ENCODE results near the gene SLC35A5. TPM values are rescaled to one million over a fixed set of nuclear protein-coding genes. Genes with fewer than 3 reads are reported as not detected.

SLC35A5 gene
- total RNA-seq, 1 donor from 2014 or later, result 30.5 TPM

DNA sequence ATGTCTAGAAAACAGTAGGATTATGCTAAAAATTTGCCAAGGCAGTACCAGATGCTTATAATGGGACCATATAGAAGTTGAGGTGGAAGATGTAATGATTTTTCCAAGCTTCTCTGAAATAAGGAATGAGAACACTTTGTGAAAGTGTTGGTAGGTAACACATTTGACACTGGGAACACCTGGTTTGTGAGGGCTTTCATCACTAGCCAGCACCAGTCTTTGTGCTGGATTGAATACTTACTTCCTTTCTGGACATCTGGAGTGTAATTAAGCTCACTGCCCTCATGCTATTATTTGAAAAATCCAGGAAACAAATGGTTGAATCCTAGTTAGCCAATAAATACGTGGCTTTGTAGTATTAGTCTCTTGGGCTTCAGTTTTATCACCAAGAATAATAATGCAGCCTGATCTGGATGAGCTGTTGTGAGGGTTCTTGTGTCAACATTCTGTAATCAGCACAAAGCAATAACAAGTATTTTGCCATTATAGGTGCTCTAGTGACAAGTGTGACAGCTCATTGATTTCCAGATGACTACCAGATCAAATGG, 66.1 kb downstream of the SLC35A5 start:
- Histone ChIP-seq H3K27me3 (ENCODE audit: control insufficient read depth, insufficient read depth, low read length) (no peaks in the 10 kb centered on the region), H3K4me3 (ENCODE audit: low read depth, low read length) (no peak overlapping the region), H3K36me3 (ENCODE audit: control insufficient read depth, insufficient read depth, low read length) (no peaks in the 10 kb centered on the region)
- DNase-seq (ENCODE audit: low read depth), result no peak
- no peak for TF ChIP-seq CTCF (IDR thresholded peaks at IDR 0.05; ENCODE audit: insufficient read depth, low read length, poor library complexity, severe bottlenecking)

- Histone ChIP-seq H3K4me3 (ENCODE audit: low read depth, low read length) (no peak overlapping the region), H3K36me3 (ENCODE audit: control insufficient read depth, insufficient read depth, low read length) (no peaks in the 10 kb centered on the region), H3K27me3 (ENCODE audit: control insufficient read depth, insufficient read depth, low read length) (no peaks in the 10 kb centered on the region)
- no peak for DNase-seq (ENCODE audit: low read depth)
- no peak for TF ChIP-seq CTCF (IDR thresholded peaks at IDR 0.05; ENCODE audit: insufficient read depth, low read length, poor library complexity, severe bottlenecking)
These were observed 67.6 kb downstream of the SLC35A5 start for GRCh38 chr3:112629425-112629824.

DNA sequence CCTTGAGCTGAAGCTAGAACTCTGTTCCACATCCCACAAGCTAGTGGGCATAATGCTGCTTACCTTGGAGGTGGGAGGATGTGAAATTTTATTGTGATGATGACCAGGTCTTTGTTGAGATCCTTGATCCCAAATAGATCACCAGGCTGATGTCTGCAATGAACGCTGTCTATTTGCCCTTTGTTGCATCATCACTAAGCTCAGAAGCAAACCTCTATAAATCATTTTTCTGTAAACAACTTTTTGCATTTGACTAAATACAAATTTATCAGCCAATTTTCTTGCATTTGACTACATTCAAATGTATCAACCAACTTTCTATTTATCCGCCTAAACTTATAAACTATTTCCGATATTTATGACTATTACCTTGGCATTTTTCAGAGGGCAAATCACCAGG, 69.4 kb downstream of the SLC35A5 start:
- no peak for DNase-seq (ENCODE audit: low read depth)
- no peaks in the 10 kb centered on the region for H3K27me3 ChIP-seq (ENCODE audit: control insufficient read depth, insufficient read depth, low read length)

DNA sequence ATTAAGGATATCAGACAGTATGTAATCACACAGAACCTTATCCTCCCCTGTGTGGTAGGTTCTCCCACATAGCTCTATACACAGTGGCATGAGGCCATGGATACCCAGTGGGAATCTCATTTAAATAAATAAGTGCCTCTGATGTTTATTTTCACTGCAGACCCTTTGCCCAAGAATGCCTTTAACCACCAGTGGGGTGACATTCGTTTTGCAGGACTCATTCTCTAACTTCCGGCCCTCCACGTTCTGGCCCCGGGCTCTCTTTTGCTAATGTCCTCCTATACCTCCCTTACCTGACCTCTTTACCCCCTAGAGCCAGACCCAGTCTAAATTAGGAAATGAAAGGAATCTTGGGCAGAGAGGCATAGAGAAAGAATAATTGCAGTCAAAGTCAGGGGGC, 70.8 kb downstream of the SLC35A5 start:
- no peak for DNase-seq (ENCODE audit: low read depth)
- TF ChIP-seq CTCF (IDR thresholded peaks at IDR 0.05; ENCODE audit: insufficient read depth, low read length, poor library complexity, severe bottlenecking), result no peak
- Histone ChIP-seq H3K4me3 (ENCODE audit: low read depth, low read length) (no peak overlapping the region), H3K36me3 (ENCODE audit: control insufficient read depth, insufficient read depth, low read length) (no peaks in the 10 kb centered on the region), H3K27me3 (ENCODE audit: control insufficient read depth, insufficient read depth, low read length) (no peaks in the 10 kb centered on the region)

More for the DNA sequence above, 69.4 kb downstream of the SLC35A5 start:
- TF ChIP-seq CTCF (IDR thresholded peaks at IDR 0.05; ENCODE audit: insufficient read depth, low read length, poor library complexity, severe bottlenecking), result no peak
- Histone ChIP-seq H3K36me3 (ENCODE audit: control insufficient read depth, insufficient read depth, low read length) (no peaks in the 10 kb centered on the region), H3K4me3 (ENCODE audit: low read depth, low read length) (no peak overlapping the region)

DNA sequence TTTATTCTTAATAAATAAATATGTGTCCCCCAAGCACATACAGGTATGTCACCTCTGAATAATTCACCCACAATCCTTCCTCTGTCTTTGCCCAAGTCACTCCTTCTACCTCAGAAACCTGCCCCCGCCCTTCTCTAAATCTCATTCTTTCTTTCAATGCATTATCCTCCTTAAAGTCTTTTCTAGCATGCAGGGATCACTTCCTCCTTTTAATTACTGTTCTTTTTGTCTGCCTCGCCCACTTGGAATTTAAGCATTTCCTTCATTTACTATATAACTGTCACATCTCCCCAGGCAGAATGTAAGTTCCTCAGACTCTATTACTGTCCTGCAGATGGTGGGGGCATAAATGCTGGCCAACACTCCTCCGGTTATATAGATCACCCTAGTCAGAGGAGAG, 71.3 kb downstream of the SLC35A5 start:
- Histone ChIP-seq H3K36me3 (ENCODE audit: control insufficient read depth, insufficient read depth, low read length) (no peaks in the 10 kb centered on the region), H3K4me3 (ENCODE audit: low read depth, low read length) (no peak overlapping the region), H3K27me3 (ENCODE audit: control insufficient read depth, insufficient read depth, low read length) (no peaks in the 10 kb centered on the region)
- no peak for DNase-seq (ENCODE audit: low read depth)
- TF ChIP-seq CTCF (IDR thresholded peaks at IDR 0.05; ENCODE audit: insufficient read depth, low read length, poor library complexity, severe bottlenecking), result no peak

DNA sequence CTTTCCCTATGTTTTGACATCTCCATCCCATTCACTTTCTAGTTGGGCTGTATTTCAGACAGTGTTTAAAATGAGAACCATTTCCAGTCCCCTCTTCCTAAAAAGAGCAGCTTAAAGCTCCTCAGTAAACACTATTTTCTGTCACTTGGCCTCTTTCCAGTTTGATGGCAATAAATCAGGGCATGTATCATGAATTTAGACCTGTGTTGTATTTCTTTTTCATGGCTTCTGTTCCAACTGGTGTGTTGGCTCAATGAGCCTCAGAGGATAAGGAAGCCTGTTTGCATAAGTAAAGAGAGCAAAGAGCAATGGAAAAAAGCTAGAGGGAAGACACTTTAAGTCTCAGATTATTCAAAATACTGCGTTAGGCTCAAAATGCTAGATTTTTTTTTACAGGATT, 71.9 kb downstream of the SLC35A5 start:
- no peak for TF ChIP-seq CTCF (IDR thresholded peaks at IDR 0.05; ENCODE audit: insufficient read depth, low read length, poor library complexity, severe bottlenecking)
- DNase-seq (ENCODE audit: low read depth), result no peak

More for the DNA sequence above, 71.9 kb downstream of the SLC35A5 start:
- Histone ChIP-seq H3K27me3 (ENCODE audit: control insufficient read depth, insufficient read depth, low read length) (no peaks in the 10 kb centered on the region), H3K36me3 (ENCODE audit: control insufficient read depth, insufficient read depth, low read length) (no peaks in the 10 kb centered on the region), H3K4me3 (ENCODE audit: low read depth, low read length) (no peak overlapping the region)
